Body of pancreas (tissue), 4 donors: Measurements from ENCODE around the gene THADA.

Experiments
- POLR2A ChIP-seq, 3 donors: fragments of 450-650 bp; IDR thresholded peaks; one replicate each; pipeline ENCODE4 v1.6.1; 2016; ENCODE audit warnings: antibody characterized with exemption in 3 of 3, mild to moderate bottlenecking in 2 of 3
- TF ChIP-seq, protein P1 (sequence below), 7 experiments: fragments of 450-650 bp in 4 of 7; fragments of 200-600 bp in 3 of 7; sonication (generic) in 3 of 7; IDR thresholded peaks; one replicate each; pipeline ENCODE4 v1.5.1; 2016 to 2019; ENCODE audit warnings: antibody characterized with exemption in 7 of 7

DNA sequence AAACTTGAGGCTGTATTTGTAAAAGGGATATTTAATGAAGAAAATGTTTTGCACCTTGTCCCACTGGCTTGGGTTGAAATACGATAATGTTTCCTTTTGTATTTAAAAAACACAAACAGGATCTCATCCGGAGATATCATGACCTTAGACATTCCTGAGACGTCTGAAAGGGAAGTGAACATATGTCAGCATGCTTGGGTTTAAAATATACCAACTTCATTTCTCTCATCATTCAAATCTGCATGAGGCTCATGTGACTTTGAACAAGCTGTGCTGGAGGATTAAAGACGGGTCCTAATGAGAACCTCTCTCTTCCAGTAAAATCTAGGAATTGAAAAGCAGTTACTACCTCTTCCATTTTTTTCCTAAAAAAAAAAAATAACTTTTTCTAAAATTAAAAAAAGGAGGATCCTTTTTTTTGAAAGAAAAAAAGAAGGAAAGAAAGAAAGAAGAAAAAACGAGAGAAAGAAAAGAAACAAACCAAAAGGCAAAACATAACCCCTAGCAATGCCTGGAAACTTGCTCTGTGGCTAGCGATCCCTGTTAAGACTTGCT lies 262.7 kb downstream of the THADA start:
- TF ChIP-seq, protein P1, sequence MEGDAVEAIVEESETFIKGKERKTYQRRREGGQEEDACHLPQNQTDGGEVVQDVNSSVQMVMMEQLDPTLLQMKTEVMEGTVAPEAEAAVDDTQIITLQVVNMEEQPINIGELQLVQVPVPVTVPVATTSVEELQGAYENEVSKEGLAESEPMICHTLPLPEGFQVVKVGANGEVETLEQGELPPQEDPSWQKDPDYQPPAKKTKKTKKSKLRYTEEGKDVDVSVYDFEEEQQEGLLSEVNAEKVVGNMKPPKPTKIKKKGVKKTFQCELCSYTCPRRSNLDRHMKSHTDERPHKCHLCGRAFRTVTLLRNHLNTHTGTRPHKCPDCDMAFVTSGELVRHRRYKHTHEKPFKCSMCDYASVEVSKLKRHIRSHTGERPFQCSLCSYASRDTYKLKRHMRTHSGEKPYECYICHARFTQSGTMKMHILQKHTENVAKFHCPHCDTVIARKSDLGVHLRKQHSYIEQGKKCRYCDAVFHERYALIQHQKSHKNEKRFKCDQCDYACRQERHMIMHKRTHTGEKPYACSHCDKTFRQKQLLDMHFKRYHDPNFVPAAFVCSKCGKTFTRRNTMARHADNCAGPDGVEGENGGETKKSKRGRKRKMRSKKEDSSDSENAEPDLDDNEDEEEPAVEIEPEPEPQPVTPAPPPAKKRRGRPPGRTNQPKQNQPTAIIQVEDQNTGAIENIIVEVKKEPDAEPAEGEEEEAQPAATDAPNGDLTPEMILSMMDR (IDR thresholded peaks at IDR 0.05), result no peak
- no peak for TF ChIP-seq POLR2A (IDR thresholded peaks at IDR 0.05)
